Calu3 (cell line): ENCODE results near the gene ACTR1B. TPM values are rescaled to one million over a fixed set of nuclear protein-coding genes. Genes with fewer than 3 reads are reported as not detected.

Experiments used
- BruUV-seq: library from RNA; stranded (reverse); fragments of 400-500 nt; replicated peaks from 2 replicates; lab custom pipeline; 2021; lab: Mats Ljungman, UMichigan
- CTCF ChIA-PET: fragments of 300-600 bp; sonication (Branson Sonifier 250); formaldehyde crosslinking; loops from one replicate; lab custom pipeline; 2022; ENCODE audit warnings: antibody characterized with exemption; lab: Charles Lee
- DNase-seq: peaks from one replicate; pipeline ENCODE4 v3.0.0; 2022
- H3K27ac Mint-ChIP-seq: one replicate; pipeline ENCODE4 v1.8.0; 2022; ENCODE audit warnings: mixed read lengths; ENCODE audit not compliant: unreplicated experiment
- H3K27me3 Mint-ChIP-seq: one replicate; pipeline ENCODE4 v1.8.0; 2022; ENCODE audit warnings: mixed read lengths; ENCODE audit not compliant: unreplicated experiment
- H3K36me3 Mint-ChIP-seq: one replicate; pipeline ENCODE4 v1.8.0; 2022; ENCODE audit warnings: mild to moderate bottlenecking, moderate library complexity, mixed read lengths; ENCODE audit not compliant: insufficient read depth, unreplicated experiment
- H3K4me1 Mint-ChIP-seq: one replicate; pipeline ENCODE4 v1.8.0; 2022; ENCODE audit warnings: mild to moderate bottlenecking, low read depth, mixed read lengths; ENCODE audit not compliant: unreplicated experiment
- H3K4me3 Mint-ChIP-seq: one replicate; pipeline ENCODE4 v1.8.0; 2022; ENCODE audit warnings: mild to moderate bottlenecking, low read depth, moderate library complexity, mixed read lengths; ENCODE audit not compliant: unreplicated experiment
- H3K9me3 Mint-ChIP-seq: one replicate; pipeline ENCODE4 v1.8.0; 2022; ENCODE audit warnings: low read depth, mixed read lengths; ENCODE audit not compliant: unreplicated experiment
- CTCF ChIP-seq: fragments of 200-600 bp; IDR thresholded peaks from one replicate; pipeline ENCODE4 v1.8.0; 2022; ENCODE audit warnings: antibody characterized with exemption; ENCODE audit not compliant: unreplicated experiment
- intact Hi-C: fragments of 100-400 bp; cut with micrococcal nuclease; formaldehyde crosslinking; loops from one replicate; pipeline ENCODE4 v1.10.0; 2022; ENCODE audit not compliant: unreplicated experiment
- total RNA-seq: library from RNA; stranded (reverse); gene quantifications from 2 replicates; pipeline ENCODE4 v1.2.3, GENCODE V29; 2022

Gene ACTR1B
- total RNA-seq, 1 experiment from 2014 or later, result 48.7 TPM

- DNase-seq, result no peak
- TF ChIP-seq CTCF, result no peak
- Mint-ChIP-seq H3K27me3 (peaks cover 51% of the 10 kb centered on the region), H3K9me3 (no peaks in the 10 kb centered on the region), H3K27ac (no peak overlapping the region), H3K4me3 (no peak overlapping the region), H3K36me3 (no peaks in the 10 kb centered on the region), H3K4me1 (no peaks in the 10 kb centered on the region)
- BruUV-seq, result no TSS peak
- CTCF ChIA-PET, result no interaction called here
- intact Hi-C loops, result loop anchor here (5.0 kb wide), 1 partner anchor 485 kb away; no protein-coding TSS in a partner anchor
These were observed 38.1 kb upstream of the ACTR1B start for GRCh38 chr2:97701851-97702465.

GRCh38 chr2:97701186-97701585 is 37.3 kb upstream of the ACTR1B start:
- CTCF ChIA-PET, result interaction anchor here (1.6 kb wide), 1 partner anchor 684 kb away, joined by 8 read pairs; no protein-coding TSS in a partner anchor
- Mint-ChIP-seq H3K27ac (no peak overlapping the region), H3K4me1 (no peaks in the 10 kb centered on the region), H3K36me3 (no peaks in the 10 kb centered on the region), H3K4me3 (no peak overlapping the region), H3K27me3 (peaks cover 50% of the 10 kb centered on the region), H3K9me3 (no peaks in the 10 kb centered on the region)
- no TSS peak for BruUV-seq
- TF ChIP-seq CTCF, result no peak
- intact Hi-C loops, result loop anchor here (5.0 kb wide), 1 partner anchor 486 kb away; no protein-coding TSS in a partner anchor
- no peak for DNase-seq

DNA sequence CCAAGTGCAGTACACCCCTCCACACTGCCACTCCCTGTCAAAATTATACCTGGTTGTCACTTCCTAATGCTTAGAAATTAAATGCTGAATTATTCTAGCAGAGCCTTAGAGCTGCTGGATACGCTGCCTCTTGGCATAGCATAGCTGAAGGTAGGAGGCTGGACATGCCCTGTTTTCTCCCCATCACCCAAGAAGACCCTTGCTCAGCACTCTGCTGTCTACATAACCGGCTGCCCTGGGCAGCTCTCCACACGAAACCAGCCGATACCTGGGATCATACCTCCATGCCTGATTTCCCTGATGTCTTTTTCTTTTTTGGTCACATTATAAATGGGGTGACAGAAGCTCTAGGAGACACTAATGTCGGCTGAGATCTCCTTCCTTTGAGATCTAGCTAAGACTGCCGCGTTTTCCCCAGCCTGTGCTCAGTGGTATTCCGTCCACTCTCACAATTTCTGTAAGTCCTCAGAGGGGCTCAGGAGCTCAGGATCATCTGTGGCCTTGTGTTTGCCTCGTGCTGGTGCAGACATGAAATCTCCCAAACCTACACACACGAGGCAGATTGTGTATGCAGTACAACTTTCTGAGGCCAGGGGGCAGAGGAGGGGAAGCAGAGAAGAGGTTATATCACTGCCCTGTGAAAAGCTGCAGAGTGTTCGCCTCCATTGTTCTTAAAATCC is 36.1 kb upstream of the ACTR1B start:
- CTCF ChIA-PET, result interaction anchor here (0.6 to 4.6 kb wide), 9 partner anchors 9 to 685 kb away, joined by 3 to 21 read pairs (median 5); partner anchors contain the start of genes ACTR1B and COX5B
- Mint-ChIP-seq H3K27ac (no peak overlapping the region), H3K27me3 (peaks cover 61% of the 10 kb centered on the region), H3K4me3 (no peak overlapping the region), H3K9me3 (no peaks in the 10 kb centered on the region), H3K4me1 (peaks cover 8% of the 10 kb centered on the region), H3K36me3 (no peaks in the 10 kb centered on the region)
- DNase-seq, result peak; percentile 73
- no TSS peak for BruUV-seq
- no peak for TF ChIP-seq CTCF
- intact Hi-C loops, result loop anchor here (1.0 to 5.0 kb wide), 2 partner anchors 487 to 685 kb away; no protein-coding TSS in a partner anchor

GRCh38 chr2:97698530-97698929 is 34.7 kb upstream of the ACTR1B start:
- Mint-ChIP-seq H3K9me3 (peaks cover 3% of the 10 kb centered on the region), H3K36me3 (no peaks in the 10 kb centered on the region), H3K27me3 (peaks cover 48% of the 10 kb centered on the region), H3K27ac (no peak overlapping the region), H3K4me1 (peaks cover 8% of the 10 kb centered on the region), H3K4me3 (no peak overlapping the region)
- intact Hi-C loops, result no loop called here
- TF ChIP-seq CTCF, result no peak
- CTCF ChIA-PET, result interaction anchor here (1.4 to 4.6 kb wide), 4 partner anchors 9 to 571 kb away, joined by 3 to 35 read pairs (median 12); partner anchors contain the start of genes ACTR1B and ANKRD36B
- no TSS peak for BruUV-seq
- no peak for DNase-seq
